Caco-2 (cell line): ENCODE data around the gene DCDC1. TPM values are rescaled to one million over a fixed set of nuclear protein-coding genes. Genes with fewer than 3 reads are reported as not detected.

ENCODE experiments used
- Bru-seq: library from RNA; stranded (reverse); fragments of 400-500 nt; gene quantifications from one replicate; lab custom pipeline; 2021; lab: Mats Ljungman, UMichigan
- BruChase-seq, 2 experiments: library from RNA; stranded (reverse); fragments of 400-500 nt; gene quantifications; one replicate each; lab custom pipeline; 2021; lab: Mats Ljungman, UMichigan
- BruUV-seq: library from RNA; stranded (reverse); fragments of 400-500 nt; replicated peaks from 2 replicates; lab custom pipeline; 2021; lab: Mats Ljungman, UMichigan
- CTCF ChIA-PET: fragments of 300-600 bp; sonication (Branson Sonifier 250); formaldehyde crosslinking; loops from one replicate; lab custom pipeline; 2022; ENCODE audit warnings: antibody characterized with exemption; lab: Charles Lee
- POLR2A ChIA-PET: fragments of 300-600 bp; sonication (Branson Sonifier 250); formaldehyde crosslinking; loops from one replicate; lab custom pipeline; 2022; ENCODE audit warnings: antibody characterized with exemption; lab: Charles Lee
- DNase-seq, 2 experiments: peaks; one replicate each; pipeline versions ENCODE4 v3.0.0 to v3.0.0-alpha.2; 2020 to 2022
- H3K27me3 ChIP-seq: replicated peaks from 2 replicates; pipeline ENCODE4 v1.6.0; 2011; ENCODE audit warnings: low read length; ENCODE audit not compliant: control insufficient read depth, insufficient read depth
- H3K36me3 ChIP-seq: 2 replicates; pipeline ENCODE4 v1.5.1; 2011; ENCODE audit warnings: low read length; ENCODE audit not compliant: control insufficient read depth, insufficient read depth
- H3K4me1 ChIP-seq: fragments of 250-450 bp; sonication (Bioruptor Pico); 2 replicates; pipeline ENCODE4 v1.5.1; 2020; ENCODE audit warnings: mild to moderate bottlenecking
- H3K4me3 ChIP-seq: 2 replicates; pipeline ENCODE4 v1.5.1; 2011; ENCODE audit warnings: low read depth, mild to moderate bottlenecking, control low read depth, low read length
- H3K9me3 ChIP-seq: fragments of 250-450 bp; sonication (Bioruptor Pico); 2 replicates; pipeline ENCODE4 v1.5.1; 2020; ENCODE audit warnings: mild to moderate bottlenecking, moderate library complexity
- H3K27ac Mint-ChIP-seq: one replicate; pipeline ENCODE4 v1.8.0; 2022; ENCODE audit warnings: mixed read lengths; ENCODE audit not compliant: unreplicated experiment
- H3K27me3 Mint-ChIP-seq: one replicate; pipeline ENCODE4 v1.8.0; 2022; ENCODE audit warnings: mixed read lengths; ENCODE audit not compliant: insufficient read depth, unreplicated experiment
- H3K36me3 Mint-ChIP-seq: one replicate; pipeline ENCODE4 v1.8.0; 2022; ENCODE audit warnings: mild to moderate bottlenecking, mixed read lengths; ENCODE audit not compliant: insufficient read depth, unreplicated experiment
- H3K4me1 Mint-ChIP-seq: one replicate; pipeline ENCODE4 v1.8.0; 2022; ENCODE audit warnings: low read depth, mixed read lengths; ENCODE audit not compliant: unreplicated experiment
- H3K4me3 Mint-ChIP-seq: one replicate; pipeline ENCODE4 v1.8.0; 2022; ENCODE audit warnings: mild to moderate bottlenecking, moderate library complexity, mixed read lengths; ENCODE audit not compliant: unreplicated experiment
- H3K9me3 Mint-ChIP-seq: one replicate; pipeline ENCODE4 v1.8.0; 2022; ENCODE audit warnings: mixed read lengths; ENCODE audit not compliant: unreplicated experiment
- CTCF ChIP-seq, 2 experiments: fragments of 200-600 bp in 1 of 2; IDR thresholded peaks; 1 replicate in 1 of 2; 2 replicates in 1 of 2; pipeline versions ENCODE4 v1.5.1 to v1.8.0; 2011 to 2022; ENCODE audit warnings: antibody characterized with exemption in 1 of 2, control low read depth in 1 of 2, inconsistent platforms in 1 of 2, low read depth in 1 of 2, low read length in 1 of 2, mild to moderate bottlenecking in 1 of 2, moderate library complexity in 1 of 2; ENCODE audit not compliant: insufficient read depth in 1 of 2, severe bottlenecking in 1 of 2, unreplicated experiment in 1 of 2
- intact Hi-C: fragments of 100-400 bp; cut with micrococcal nuclease; formaldehyde crosslinking; loops from one replicate; pipeline ENCODE4 v1.10.0; 2022; ENCODE audit not compliant: unreplicated experiment
- long read RNA-seq: library from polyadenylated mRNA; stranded (forward); transcript quantifications from one replicate; pipeline ENCODE4 v2.0.0, GENCODE V29; 2022
- total RNA-seq: library from RNA; stranded (reverse); gene quantifications from 2 replicates; pipeline ENCODE4 v1.2.3, GENCODE V29; 2022

DCDC1 gene
- total RNA-seq: 0.19 TPM in 1 of 2 replicates, not detected in the other
- Bru-seq, nascent RNA: percentile 15 among the genes with signal in this experiment
- percentile 15 among the genes with signal in this experiment for BruChase-seq, experiment 1, labeled RNA remaining after a 2-hour chase
- percentile 12 among the genes with signal in this experiment for BruChase-seq, experiment 2, labeled RNA remaining after a 6-hour chase
- long read RNA-seq: 0 reads

GRCh38 chr11:31369348-31370329 lies at the start of gene DCDC1, which contains the start of gene DNAJC24:
TSS of gene DCDC1 (minus strand) at chr11:31369739. CDS start at chr11:31328280, 41,459 bp downstream.
TSS of gene DNAJC24 (plus strand) at chr11:31369860. CDS start at chr11:31370749, 889 bp downstream.
- CTCF ChIA-PET: interaction anchor here (0.7 to 2.0 kb wide), 3 partner anchors 262 to 502 kb away, joined by 3 to 11 read pairs (median 3); no protein-coding TSS in a partner anchor

GRCh38 chr11:31419138-31419537 lies 49.6 kb upstream of the DCDC1 start:
- POLR2A ChIA-PET: no interaction called here
- no peak overlapping the region for H3K4me3 ChIP-seq
- Mint-ChIP-seq H3K27me3 (no peaks in the 10 kb centered on the region), H3K36me3 (no peaks in the 10 kb centered on the region), H3K27ac (no peak overlapping the region), H3K9me3 (no peaks in the 10 kb centered on the region), H3K4me1 (no peaks in the 10 kb centered on the region), H3K4me3 (no peak overlapping the region)
- TF ChIP-seq CTCF (IDR thresholded peaks at IDR 0.05; ENCODE audit: insufficient read depth in 1 of 2, low read depth in 1 of 2, low read length in 1 of 2, severe bottlenecking in 1 of 2, unreplicated experiment in 1 of 2): no peak
- CTCF ChIA-PET: no interaction called here
- BruUV-seq: no TSS peak
- no peaks in the 10 kb centered on the region for H3K4me1 ChIP-seq
- intact Hi-C loops: no loop called here
- H3K9me3 ChIP-seq: no peaks in the 10 kb centered on the region
- DNase-seq: no peak
- no peaks in the 10 kb centered on the region for H3K36me3 ChIP-seq
- no peaks in the 10 kb centered on the region for H3K27me3 ChIP-seq

More at GRCh38 chr11:31369348-31370329, at the start of gene DCDC1, which contains the start of gene DNAJC24:
- H3K27me3 ChIP-seq: no peaks in the 10 kb centered on the region
- no peaks in the 10 kb centered on the region for H3K4me1 Mint-ChIP-seq
- no peaks in the 10 kb centered on the region for H3K9me3 ChIP-seq
- H3K4me1 ChIP-seq: no peaks in the 10 kb centered on the region
- intact Hi-C loops: loop anchor here (1.0 to 2.0 kb wide), 2 partner anchors 18 to 23 kb away; no protein-coding TSS in a partner anchor
- H3K9me3 Mint-ChIP-seq: no peaks in the 10 kb centered on the region
- H3K27me3 Mint-ChIP-seq: peaks cover 8% of the 10 kb centered on the region
- peak within 1 kb of the TSS; percentile 90 for H3K27ac Mint-ChIP-seq
- POLR2A ChIA-PET: no interaction called here
- peak within 1 kb of the TSS; percentile 79 for H3K4me3 ChIP-seq
- TSS peak; percentile 30 for BruUV-seq
- no peak for TF ChIP-seq CTCF (IDR thresholded peaks at IDR 0.05; ENCODE audit: insufficient read depth in 1 of 2, low read depth in 1 of 2, low read length in 1 of 2, severe bottlenecking in 1 of 2, unreplicated experiment in 1 of 2)
- peak; percentile 91 to 92 for DNase-seq
- H3K36me3 ChIP-seq: no peaks in the 10 kb centered on the region
- peak within 1 kb of the TSS; percentile 91 for H3K4me3 Mint-ChIP-seq
- no peaks in the 10 kb centered on the region for H3K36me3 Mint-ChIP-seq

GRCh38 chr11:31417816-31418215 lies 48.3 kb upstream of the DCDC1 start:
- H3K4me3 ChIP-seq: no peak overlapping the region
- intact Hi-C loops: no loop called here
- Mint-ChIP-seq H3K27ac (no peak overlapping the region), H3K27me3 (no peaks in the 10 kb centered on the region), H3K9me3 (no peaks in the 10 kb centered on the region), H3K4me3 (no peak overlapping the region), H3K4me1 (no peaks in the 10 kb centered on the region), H3K36me3 (no peaks in the 10 kb centered on the region)
- no peaks in the 10 kb centered on the region for H3K27me3 ChIP-seq
- H3K9me3 ChIP-seq: no peaks in the 10 kb centered on the region
- POLR2A ChIA-PET: no interaction called here
- CTCF ChIA-PET: no interaction called here
- no peak for DNase-seq
- no peaks in the 10 kb centered on the region for H3K36me3 ChIP-seq
- H3K4me1 ChIP-seq: no peaks in the 10 kb centered on the region
- BruUV-seq: no TSS peak
- TF ChIP-seq CTCF (IDR thresholded peaks at IDR 0.05; ENCODE audit: insufficient read depth in 1 of 2, low read depth in 1 of 2, low read length in 1 of 2, severe bottlenecking in 1 of 2, unreplicated experiment in 1 of 2): no peak
